Measurements from ENCODE around the gene BAIAP2L2.
"Not testable (repeated sequence)": the region's sequence is repeated elsewhere in the genome, so short reads cannot be mapped to it uniquely, and the experiment has no call there.

Gene BAIAP2L2

GRCh38 chr22:38110008-38110862 lies at the start of gene BAIAP2L2:
BAIAP2L2 (minus strand) TSS chr22:38110684; CDS start chr22:38110525, 159 bp downstream.
- peak; percentile 45 for DNase-seq (ENCODE audit: low read depth)
- TF ChIP-seq CTCF (IDR thresholded peaks at IDR 0.05; ENCODE audit: insufficient read depth, low read depth, low read length, missing control alignments): no peak
- H3K4me3 ChIP-seq (ENCODE audit: low read length): no peak within 1 kb of the TSS

- no peak for TF ChIP-seq CTCF (IDR thresholded peaks at IDR 0.05; ENCODE audit: insufficient read depth, low read depth, low read length, missing control alignments)
- H3K4me3 ChIP-seq (ENCODE audit: low read length): no peak overlapping the region
- no peak for DNase-seq (ENCODE audit: low read depth)
These were observed 45.2 kb upstream of the BAIAP2L2 start for GRCh38 chr22:38155703-38156102.

- DNase-seq (ENCODE audit: low read depth): peak; percentile 66
- H3K4me3 ChIP-seq (ENCODE audit: low read length): not testable (repeated sequence)
These were observed 44.1 kb upstream of the BAIAP2L2 start for GRCh38 chr22:38154563-38154915.

GRCh38 chr22:38153821-38154562 lies 43.5 kb upstream of the BAIAP2L2 start:
- no peak for DNase-seq (ENCODE audit: low read depth)
- H3K4me3 ChIP-seq (ENCODE audit: low read length): no peak overlapping the region
- TF ChIP-seq CTCF (IDR thresholded peaks at IDR 0.05; ENCODE audit: insufficient read depth, low read depth, low read length, missing control alignments): no peak

GRCh38 chr22:38151126-38151500 lies 40.6 kb upstream of the BAIAP2L2 start:
- no peak for DNase-seq (ENCODE audit: low read depth)
- no peak overlapping the region for H3K4me3 ChIP-seq (ENCODE audit: low read length)
- TF ChIP-seq CTCF (IDR thresholded peaks at IDR 0.05; ENCODE audit: insufficient read depth, low read depth, low read length, missing control alignments): no peak

- no peak for TF ChIP-seq CTCF (IDR thresholded peaks at IDR 0.05; ENCODE audit: insufficient read depth, low read depth, low read length, missing control alignments)
- no peak overlapping the region for H3K4me3 ChIP-seq (ENCODE audit: low read length)
- DNase-seq (ENCODE audit: low read depth): peak; percentile 68
These were observed 37.8 kb upstream of the BAIAP2L2 start for GRCh38 chr22:38148245-38148644.

- not testable (repeated sequence) for DNase-seq (ENCODE audit: low read depth); H3K4me3 ChIP-seq (ENCODE audit: low read length)
These were observed 35.7 kb upstream of the BAIAP2L2 start for GRCh38 chr22:38146166-38146565.

GRCh38 chr22:38144025-38144405 lies 33.5 kb upstream of the BAIAP2L2 start:
- no peak for TF ChIP-seq CTCF (IDR thresholded peaks at IDR 0.05; ENCODE audit: insufficient read depth, low read depth, low read length, missing control alignments)
- no peak for DNase-seq (ENCODE audit: low read depth)
- H3K4me3 ChIP-seq (ENCODE audit: low read length): no peak overlapping the region
